Astrocyte (in vitro differentiated cells and primary cell): ENCODE data around the gene ZP1. TPM values are rescaled to one million over a fixed set of nuclear protein-coding genes. Genes with fewer than 3 reads are reported as not detected.
A peak's percentile ranks its signal among the peaks of the same experiment; 100 is the strongest.

Source experiments
- DNase-seq: peaks from one replicate; pipeline ENCODE4 v3.0.0-alpha.2; 2010; ENCODE audit warnings: low read depth
- FAIRE-seq: peaks from 2 replicates; lab custom pipeline; 2011; peaks lifted over from hg19 to GRCh38; lab: Jason Lieb, UNC
- H2AFZ ChIP-seq: 2 replicates; pipeline ENCODE4 v1.6.0; 2012; ENCODE audit warnings: low read depth, low read length, inconsistent platforms
- H3K27ac ChIP-seq: 2 replicates; pipeline ENCODE4 v1.5.1; 2011; ENCODE audit warnings: low read depth, low read length, inconsistent platforms
- H3K27me3 ChIP-seq: 2 replicates; pipeline ENCODE4 v1.6.0; 2011; ENCODE audit warnings: low read length, inconsistent platforms; ENCODE audit not compliant: insufficient read depth
- H3K36me3 ChIP-seq: 2 replicates; pipeline ENCODE4 v1.5.1; 2011; ENCODE audit warnings: low read length, inconsistent platforms; ENCODE audit not compliant: insufficient read depth
- H3K4me1 ChIP-seq: 2 replicates; pipeline ENCODE4 v1.5.1; 2011; ENCODE audit warnings: low read length, inconsistent platforms; ENCODE audit not compliant: insufficient read depth
- H3K4me2 ChIP-seq: 2 replicates; pipeline ENCODE4 v1.6.0; 2012; ENCODE audit warnings: low read length, inconsistent platforms
- H3K4me3 ChIP-seq: 2 replicates; pipeline ENCODE4 v1.5.1; 2011; ENCODE audit warnings: low read depth, mild to moderate bottlenecking, low read length, inconsistent platforms; ENCODE audit not compliant: insufficient read depth
- H3K79me2 ChIP-seq: 2 replicates; pipeline ENCODE4 v1.6.0; 2012; ENCODE audit warnings: mild to moderate bottlenecking, low read length, inconsistent platforms; ENCODE audit not compliant: insufficient read depth
- H3K9ac ChIP-seq: 2 replicates; pipeline ENCODE4 v1.6.0; 2012; ENCODE audit warnings: mild to moderate bottlenecking, low read length, inconsistent platforms
- H3K9me3 ChIP-seq: 2 replicates; pipeline ENCODE4 v1.5.1; 2012; ENCODE audit warnings: low read depth, mild to moderate bottlenecking, low read length, inconsistent platforms; ENCODE audit not compliant: insufficient read depth
- H4K20me1 ChIP-seq: 2 replicates; pipeline ENCODE4 v1.6.0; 2012; ENCODE audit warnings: low read length, inconsistent platforms; ENCODE audit not compliant: insufficient read depth
- H3K27ac Mint-ChIP-seq: one replicate; pipeline ENCODE4 v1.8.0; 2021; ENCODE audit warnings: mild to moderate bottlenecking, mixed read lengths; ENCODE audit not compliant: unreplicated experiment
- H3K27me3 Mint-ChIP-seq: one replicate; pipeline ENCODE4 v1.8.0; 2021; ENCODE audit warnings: low read depth, mixed read lengths; ENCODE audit not compliant: unreplicated experiment
- H3K36me3 Mint-ChIP-seq: one replicate; pipeline ENCODE4 v1.8.0; 2021; ENCODE audit warnings: low read depth, mixed read lengths; ENCODE audit not compliant: unreplicated experiment
- H3K4me1 Mint-ChIP-seq: one replicate; pipeline ENCODE4 v1.8.0; 2021; ENCODE audit warnings: low read depth, mixed read lengths; ENCODE audit not compliant: unreplicated experiment
- H3K4me3 Mint-ChIP-seq: one replicate; pipeline ENCODE4 v1.8.0; 2021; ENCODE audit warnings: mild to moderate bottlenecking, moderate library complexity, mixed read lengths; ENCODE audit not compliant: unreplicated experiment
- H3K9me3 Mint-ChIP-seq: one replicate; pipeline ENCODE4 v1.8.0; 2021; ENCODE audit warnings: mild to moderate bottlenecking, mixed read lengths; ENCODE audit not compliant: unreplicated experiment
- EZH2 ChIP-seq: IDR thresholded peaks from 2 replicates; pipeline ENCODE4 v1.6.1; 2012; ENCODE audit warnings: mild to moderate bottlenecking, low read length, inconsistent platforms; ENCODE audit not compliant: insufficient read depth
- total RNA-seq: library from RNA; stranded (reverse); gene quantifications from 2 replicates; pipeline ENCODE4 v1.2.1, GENCODE V29; 2021
- TF ChIP-seq, protein P1 (sequence below): IDR thresholded peaks from 2 replicates; pipeline ENCODE4 v1.5.1; 2011; ENCODE audit warnings: low read depth, mild to moderate bottlenecking, inconsistent platforms, low read length, moderate library complexity; ENCODE audit not compliant: insufficient read depth

Gene ZP1
- total RNA-seq, 1 donor from 2014 or later: not detected

- H3K4me3 Mint-ChIP-seq: peak overlapping the region; percentile 93
- peaks cover 11% of the 10 kb centered on the region for H3K36me3 Mint-ChIP-seq
- TF ChIP-seq, protein P1, sequence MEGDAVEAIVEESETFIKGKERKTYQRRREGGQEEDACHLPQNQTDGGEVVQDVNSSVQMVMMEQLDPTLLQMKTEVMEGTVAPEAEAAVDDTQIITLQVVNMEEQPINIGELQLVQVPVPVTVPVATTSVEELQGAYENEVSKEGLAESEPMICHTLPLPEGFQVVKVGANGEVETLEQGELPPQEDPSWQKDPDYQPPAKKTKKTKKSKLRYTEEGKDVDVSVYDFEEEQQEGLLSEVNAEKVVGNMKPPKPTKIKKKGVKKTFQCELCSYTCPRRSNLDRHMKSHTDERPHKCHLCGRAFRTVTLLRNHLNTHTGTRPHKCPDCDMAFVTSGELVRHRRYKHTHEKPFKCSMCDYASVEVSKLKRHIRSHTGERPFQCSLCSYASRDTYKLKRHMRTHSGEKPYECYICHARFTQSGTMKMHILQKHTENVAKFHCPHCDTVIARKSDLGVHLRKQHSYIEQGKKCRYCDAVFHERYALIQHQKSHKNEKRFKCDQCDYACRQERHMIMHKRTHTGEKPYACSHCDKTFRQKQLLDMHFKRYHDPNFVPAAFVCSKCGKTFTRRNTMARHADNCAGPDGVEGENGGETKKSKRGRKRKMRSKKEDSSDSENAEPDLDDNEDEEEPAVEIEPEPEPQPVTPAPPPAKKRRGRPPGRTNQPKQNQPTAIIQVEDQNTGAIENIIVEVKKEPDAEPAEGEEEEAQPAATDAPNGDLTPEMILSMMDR: no peak
- TF ChIP-seq EZH2: no peak
- H3K27me3 Mint-ChIP-seq: no peaks in the 10 kb centered on the region
- Histone ChIP-seq H3K36me3 (peaks cover 5% of the 10 kb centered on the region), H3K9ac (peak overlapping the region; percentile 24), H2AFZ (no peak overlapping the region), H3K4me2 (peak overlapping the region; percentile 97), H3K27ac (no peak overlapping the region), H3K9me3 (no peaks in the 10 kb centered on the region), H3K79me2 (peaks cover 47% of the 10 kb centered on the region), H4K20me1 (peaks cover 42% of the 10 kb centered on the region), H3K27me3 (no peaks in the 10 kb centered on the region), H3K4me3 (no peak overlapping the region), H3K4me1 (peaks cover 36% of the 10 kb centered on the region)
- DNase-seq (no peak), FAIRE-seq (no peak)
- H3K27ac Mint-ChIP-seq: no peak overlapping the region
- H3K9me3 Mint-ChIP-seq: no peaks in the 10 kb centered on the region
- peaks cover 37% of the 10 kb centered on the region for H3K4me1 Mint-ChIP-seq
Observed at GRCh38 chr11:60844870-60845221, 22.5 kb upstream of the ZP1 start.

DNA sequence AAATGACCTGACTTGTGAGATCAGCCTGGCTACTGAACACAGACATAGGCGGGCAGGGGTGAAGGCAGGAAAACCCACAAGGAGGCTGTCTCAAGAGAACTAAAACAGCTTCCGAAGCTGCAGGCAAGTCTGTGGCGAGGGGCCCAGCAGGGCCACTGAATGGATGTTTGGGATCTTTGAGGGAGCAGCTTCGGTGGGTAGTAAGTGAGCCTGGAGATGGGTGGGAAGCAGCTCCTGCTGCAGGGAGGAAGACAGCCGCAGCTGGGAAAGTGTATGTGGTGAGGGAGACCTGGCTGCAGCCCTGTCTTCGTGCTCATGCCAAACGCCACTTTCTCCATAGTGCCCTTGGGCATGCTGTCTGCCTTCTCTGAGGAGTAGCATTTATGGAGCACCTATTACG lies 22.0 kb upstream of the ZP1 start:
- no peak for DNase-seq
- H3K27ac ChIP-seq: no peak overlapping the region
- H2AFZ ChIP-seq: no peak overlapping the region
- peak overlapping the region; percentile 24 for H3K9ac ChIP-seq
- TF ChIP-seq, protein P1: no peak
- TF ChIP-seq EZH2: no peak
- peaks cover 47% of the 10 kb centered on the region for H3K79me2 ChIP-seq
- peaks cover 5% of the 10 kb centered on the region for H3K36me3 ChIP-seq
- Mint-ChIP-seq H3K36me3 (peaks cover 11% of the 10 kb centered on the region), H3K9me3 (no peaks in the 10 kb centered on the region), H3K27me3 (no peaks in the 10 kb centered on the region), H3K27ac (no peak overlapping the region), H3K4me3 (peak overlapping the region; percentile 71), H3K4me1 (peaks cover 35% of the 10 kb centered on the region)
- no peaks in the 10 kb centered on the region for H3K27me3 ChIP-seq
- H3K4me3 ChIP-seq: no peak overlapping the region
- H3K9me3 ChIP-seq: no peaks in the 10 kb centered on the region
- no peak for FAIRE-seq
- peaks cover 42% of the 10 kb centered on the region for H4K20me1 ChIP-seq
- peak overlapping the region; percentile 97 for H3K4me2 ChIP-seq
- peaks cover 36% of the 10 kb centered on the region for H3K4me1 ChIP-seq

- peaks cover 39% of the 10 kb centered on the region for H4K20me1 ChIP-seq
- Mint-ChIP-seq H3K4me3 (no peak overlapping the region), H3K4me1 (peaks cover 22% of the 10 kb centered on the region), H3K27ac (no peak overlapping the region), H3K36me3 (peaks cover 26% of the 10 kb centered on the region), H3K27me3 (peaks cover 2% of the 10 kb centered on the region), H3K9me3 (no peaks in the 10 kb centered on the region)
- peaks cover 43% of the 10 kb centered on the region for H3K79me2 ChIP-seq
- no peak overlapping the region for H3K4me3 ChIP-seq
- peaks cover 23% of the 10 kb centered on the region for H3K4me1 ChIP-seq
- H3K27ac ChIP-seq: no peak overlapping the region
- no peak overlapping the region for H3K9ac ChIP-seq
- no peak for TF ChIP-seq EZH2
- TF ChIP-seq, protein P1: no peak
- no peak for DNase-seq
- no peak overlapping the region for H3K4me2 ChIP-seq
- no peaks in the 10 kb centered on the region for H3K27me3 ChIP-seq
- peaks cover 8% of the 10 kb centered on the region for H3K36me3 ChIP-seq
- no peak overlapping the region for H2AFZ ChIP-seq
- no peaks in the 10 kb centered on the region for H3K9me3 ChIP-seq
- no peak for FAIRE-seq
Observed at GRCh38 chr11:60847281-60847680, 20.1 kb upstream of the ZP1 start.
